Left lobe of liver (tissue), 2 donors: ENCODE results near the gene ENDOV. TPM values are rescaled to one million over a fixed set of nuclear protein-coding genes. Genes with fewer than 3 reads are reported as not detected.

Experiments used
- ATAC-seq: fragments of 200-7000 bp; cut with Tn5 transposase; one replicate; pipeline ENCODE4 v1.9.1; 2020; ENCODE audit warnings: mild to moderate bottlenecking, moderate library complexity
- DNase-seq: peaks from one replicate; pipeline ENCODE4 v3.0.0-alpha.2; 2020; ENCODE audit warnings: low spot score
- total RNA-seq: library from RNA; stranded (reverse); gene quantifications from one replicate; pipeline ENCODE4 v1.2.1, GENCODE V29; 2021
- donor health status: DM: no; HTN: no; CAD: no; lungs with moderate emphysema.
- donor health status: DM: no; HTN: yes; CAD: no.

The ENDOV gene
- total RNA-seq, 1 donor from 2014 or later: 15.6 TPM

DNA sequence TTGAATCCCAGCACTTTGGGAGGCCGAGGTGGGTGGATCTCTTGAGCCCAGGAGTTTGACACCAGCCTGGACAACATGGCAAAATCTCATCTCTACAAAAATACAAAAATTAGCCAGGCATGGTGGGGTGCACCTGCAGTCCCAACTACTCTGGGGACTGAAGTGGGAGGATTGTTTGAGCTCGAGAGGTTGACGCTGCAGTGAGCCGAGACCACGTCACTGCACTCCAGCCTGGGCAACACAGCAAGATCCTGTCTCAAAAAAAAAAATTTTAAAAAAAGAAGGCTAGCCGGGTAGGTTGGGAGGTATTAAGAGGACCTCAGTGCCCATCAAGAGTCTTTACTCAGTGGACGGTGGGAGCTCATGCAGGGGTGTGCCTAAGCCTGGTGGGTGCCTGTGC lies 65.3 kb downstream of the ENDOV start:
- ATAC-seq (no peak), DNase-seq (no peak)

DNA sequence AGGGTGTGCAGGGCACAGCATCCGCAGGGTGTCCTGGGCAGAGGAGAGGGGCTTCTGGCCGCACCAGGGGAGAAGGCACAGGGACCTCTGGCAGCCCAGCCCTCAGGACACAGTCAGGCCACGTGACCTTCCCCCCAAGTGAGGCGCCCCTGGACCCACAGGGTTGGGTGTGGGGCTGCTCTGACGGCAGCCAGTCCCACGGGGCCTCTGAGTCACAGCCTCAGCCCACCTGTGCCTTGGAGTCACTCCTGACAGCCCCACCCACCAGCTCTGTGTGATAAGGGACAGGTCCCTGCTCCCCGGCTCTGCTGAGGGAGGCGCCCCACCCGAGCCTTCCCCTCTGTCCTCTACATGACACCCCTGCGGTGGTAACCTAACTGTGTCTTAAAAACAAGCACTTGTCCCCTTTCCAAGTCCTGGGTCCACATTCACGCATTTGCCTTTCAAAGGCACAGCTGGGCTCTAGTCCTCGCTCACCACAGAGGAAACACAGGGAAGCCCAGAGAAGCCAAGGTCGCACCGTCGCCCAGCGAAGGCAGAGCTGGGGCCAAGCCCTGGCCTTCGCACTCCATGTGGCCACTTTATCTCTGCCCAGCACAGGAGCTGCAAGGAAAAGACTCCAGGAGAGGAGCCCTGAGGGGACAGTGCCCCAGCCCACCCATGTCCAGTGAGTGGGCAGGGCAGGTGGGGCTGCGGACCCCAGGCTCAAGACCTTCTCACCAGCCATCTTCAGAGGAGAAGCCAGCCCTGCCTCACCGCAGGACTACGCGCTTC lies 66.5 kb downstream of the ENDOV start:
- DNase-seq (no peak), ATAC-seq (no peak)

GRCh38 chr17:80482058-80482318 lies 67.0 kb downstream of the ENDOV start:
- DNase-seq (no peak), ATAC-seq (no peak)

DNA sequence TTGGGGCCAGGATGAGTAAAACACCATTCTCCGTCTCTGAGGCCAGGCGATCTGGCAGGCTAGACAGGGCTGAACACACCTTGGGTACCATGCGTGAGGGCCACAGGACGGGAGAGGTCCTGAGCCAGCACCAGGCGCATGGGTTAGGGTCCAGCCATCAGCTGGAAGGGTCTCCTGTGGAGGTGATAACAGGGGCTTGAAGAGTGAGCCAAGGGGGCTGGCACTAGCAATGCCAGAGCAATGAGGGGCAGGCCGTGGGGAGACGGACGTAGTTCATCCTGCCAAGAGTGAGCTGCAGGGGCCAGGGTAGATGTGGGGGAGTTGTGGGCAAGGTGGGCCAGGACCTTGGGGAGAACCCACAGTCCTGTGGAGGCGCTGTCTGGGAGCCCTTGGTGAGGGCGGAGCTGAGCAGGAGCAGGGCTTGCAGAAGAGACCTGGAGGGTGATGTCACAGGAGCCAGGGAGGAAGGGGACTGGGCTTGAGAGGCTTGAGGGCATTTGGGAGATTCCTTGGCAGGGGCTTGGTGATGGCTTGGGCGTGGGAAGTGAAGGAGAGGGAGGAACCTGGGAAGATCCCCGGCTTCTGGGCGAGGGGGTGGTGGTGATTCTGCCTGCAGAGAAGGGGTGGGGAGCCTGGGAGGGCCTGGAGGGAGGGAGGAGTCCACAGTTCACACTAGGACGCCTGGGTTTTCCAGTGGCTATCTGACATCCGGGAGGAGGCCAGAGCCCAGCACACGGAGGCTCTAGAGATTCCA lies 67.8 kb downstream of the ENDOV start:
- DNase-seq (no peak), ATAC-seq (no peak)

DNA sequence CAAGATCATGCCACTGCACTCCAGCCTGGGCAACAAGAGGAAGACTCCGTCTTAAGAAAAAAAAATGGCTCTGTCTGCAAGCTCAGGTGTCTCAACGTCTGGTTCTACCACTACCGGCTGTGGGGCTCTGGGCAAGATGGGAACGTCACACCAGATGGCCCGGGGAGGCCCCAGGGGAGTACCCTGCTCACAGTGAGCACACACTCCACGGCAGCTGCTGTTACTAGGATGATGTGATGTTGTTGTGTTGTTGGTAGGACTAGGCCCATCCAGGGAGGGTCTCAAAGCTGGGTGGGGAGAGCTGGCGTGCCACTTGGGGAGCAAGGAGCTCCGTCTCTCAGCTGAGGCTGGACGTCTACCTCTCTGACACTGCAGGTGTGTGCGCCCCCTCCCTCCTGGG lies 70.9 kb downstream of the ENDOV start:
- no peak for DNase-seq
- ATAC-seq: no peak

GRCh38 chr17:80486692-80487091 lies 71.7 kb downstream of the ENDOV start:
- ATAC-seq: no peak

DNA sequence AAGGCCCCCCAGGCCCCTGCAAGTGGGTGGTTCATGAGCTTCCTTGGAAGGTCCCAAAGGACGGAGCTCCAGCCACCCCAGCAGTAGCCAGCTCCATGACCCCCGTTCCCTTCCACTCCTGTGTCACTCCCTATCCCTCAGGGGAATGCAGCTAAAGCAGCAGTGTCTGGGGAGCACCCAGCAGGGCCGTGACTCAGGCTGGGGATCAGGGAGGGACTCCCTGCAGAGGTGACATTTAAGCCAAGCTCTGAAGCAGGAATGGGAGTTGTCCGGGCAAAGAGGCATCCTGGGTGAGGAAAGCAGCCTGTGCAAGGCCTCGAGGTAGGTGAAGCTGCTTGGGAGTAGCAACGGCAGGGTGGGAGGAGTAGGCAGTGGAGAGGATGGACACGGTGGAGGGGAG lies 72.5 kb downstream of the ENDOV start:
- no peak for ATAC-seq
- DNase-seq: no peak

More at GRCh38 chr17:80486692-80487091, 71.7 kb downstream of the ENDOV start:
- DNase-seq: no peak

Other genes with a start within 250 kb of the ENDOV start
- 0.23 TPM for gene CARD14, start 245.1 kb upstream of the ENDOV start, total RNA-seq
- 25.6 TPM for gene SGSH, start 194.8 kb upstream of the ENDOV start, total RNA-seq
- 6.7 TPM for gene SLC26A11, start 194.7 kb upstream of the ENDOV start, total RNA-seq
- 59.8 TPM for gene RNF213, start 154.3 kb upstream of the ENDOV start, total RNA-seq
- 0.25 TPM for gene NPTX1, start 61.4 kb downstream of the ENDOV start, total RNA-seq
- gene RPTOR, start 129.7 kb downstream of the ENDOV start, total RNA-seq: 18.8 TPM